Chondrocyte (in vitro differentiated cells): ENCODE measurements around the gene ATP2B2. TPM values are rescaled to one million over a fixed set of nuclear protein-coding genes. Genes with fewer than 3 reads are reported as not detected.

Source experiments
- DNase-seq: peaks from one replicate; pipeline ENCODE4 v3.0.0; 2021; ENCODE audit warnings: mixed read lengths, low spot score
- H3K27ac Mint-ChIP-seq: one replicate; pipeline ENCODE4 v1.8.0; 2021; ENCODE audit warnings: mild to moderate bottlenecking, moderate library complexity, mixed read lengths; ENCODE audit not compliant: unreplicated experiment
- H3K27me3 Mint-ChIP-seq: 2 replicates; pipeline ENCODE4 v1.8.0; 2021; ENCODE audit warnings: low read depth, mixed read lengths
- H3K36me3 Mint-ChIP-seq: 2 replicates; pipeline ENCODE4 v1.8.0; 2021; ENCODE audit warnings: low read depth, mixed read lengths
- H3K4me1 Mint-ChIP-seq: 2 replicates; pipeline ENCODE4 v1.8.0; 2021; ENCODE audit warnings: low read depth, mild to moderate bottlenecking, mixed read lengths
- H3K4me3 Mint-ChIP-seq: one replicate; pipeline ENCODE4 v1.8.0; 2021; ENCODE audit warnings: mild to moderate bottlenecking, moderate library complexity, mixed read lengths; ENCODE audit not compliant: unreplicated experiment
- H3K9me3 Mint-ChIP-seq: 2 replicates; pipeline ENCODE4 v1.8.0; 2021; ENCODE audit warnings: low read depth, mixed read lengths
- total RNA-seq: library from RNA; stranded (reverse); gene quantifications from 3 replicates; pipeline ENCODE4 v1.2.1, GENCODE V29; 2021
- TF ChIP-seq, protein P1 (sequence below): fragments of 200-600 bp; sonication (generic); IDR thresholded peaks from 2 replicates; pipeline ENCODE4 v1.5.0; 2021; ENCODE audit warnings: antibody characterized with exemption, mild to moderate bottlenecking, moderate library complexity

The ATP2B2 gene
- total RNA-seq, 1 donor from 2014 or later = 0.25 TPM

DNA sequence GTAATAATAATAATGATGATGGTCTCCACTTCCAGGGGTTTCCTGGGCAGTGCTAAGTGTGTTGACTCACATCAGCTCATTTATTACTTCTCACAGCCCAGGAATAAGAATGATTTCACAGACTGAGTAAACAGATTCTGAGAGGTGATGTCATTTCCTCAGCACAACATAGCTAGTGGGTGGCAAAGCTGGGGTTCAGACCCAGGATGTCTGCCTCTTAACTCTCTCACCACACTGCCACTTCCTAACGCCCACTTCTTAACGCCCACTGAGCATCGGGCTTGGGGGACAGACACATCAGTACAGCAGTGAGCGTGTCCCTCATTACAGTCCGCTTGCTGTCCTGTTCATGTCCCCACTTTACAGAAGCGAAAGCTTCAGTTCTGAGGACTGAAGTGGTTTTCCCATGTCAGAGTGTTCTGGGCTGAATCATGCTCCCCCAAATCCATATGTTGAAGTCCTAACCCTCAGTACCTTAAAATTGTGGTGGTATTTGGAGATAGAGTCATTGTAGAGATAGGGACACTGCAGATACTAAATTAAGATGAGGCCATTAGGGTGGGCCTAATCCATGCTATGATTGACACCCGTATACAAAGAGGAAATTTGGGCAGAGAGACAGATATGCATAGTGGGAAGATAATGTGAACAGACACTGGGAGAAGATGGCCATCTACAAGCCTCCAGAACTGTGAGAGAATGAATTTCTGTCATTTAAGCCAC, 68.0 kb downstream of the ATP2B2 start:
- Mint-ChIP-seq H3K27me3 (no peaks in the 10 kb centered on the region), H3K36me3 (no peaks in the 10 kb centered on the region), H3K4me1 (peaks cover 45% of the 10 kb centered on the region), H3K9me3 (no peaks in the 10 kb centered on the region), H3K27ac (peak overlapping the region; percentile 86), H3K4me3 (no peak overlapping the region)
- TF ChIP-seq, protein P1, sequence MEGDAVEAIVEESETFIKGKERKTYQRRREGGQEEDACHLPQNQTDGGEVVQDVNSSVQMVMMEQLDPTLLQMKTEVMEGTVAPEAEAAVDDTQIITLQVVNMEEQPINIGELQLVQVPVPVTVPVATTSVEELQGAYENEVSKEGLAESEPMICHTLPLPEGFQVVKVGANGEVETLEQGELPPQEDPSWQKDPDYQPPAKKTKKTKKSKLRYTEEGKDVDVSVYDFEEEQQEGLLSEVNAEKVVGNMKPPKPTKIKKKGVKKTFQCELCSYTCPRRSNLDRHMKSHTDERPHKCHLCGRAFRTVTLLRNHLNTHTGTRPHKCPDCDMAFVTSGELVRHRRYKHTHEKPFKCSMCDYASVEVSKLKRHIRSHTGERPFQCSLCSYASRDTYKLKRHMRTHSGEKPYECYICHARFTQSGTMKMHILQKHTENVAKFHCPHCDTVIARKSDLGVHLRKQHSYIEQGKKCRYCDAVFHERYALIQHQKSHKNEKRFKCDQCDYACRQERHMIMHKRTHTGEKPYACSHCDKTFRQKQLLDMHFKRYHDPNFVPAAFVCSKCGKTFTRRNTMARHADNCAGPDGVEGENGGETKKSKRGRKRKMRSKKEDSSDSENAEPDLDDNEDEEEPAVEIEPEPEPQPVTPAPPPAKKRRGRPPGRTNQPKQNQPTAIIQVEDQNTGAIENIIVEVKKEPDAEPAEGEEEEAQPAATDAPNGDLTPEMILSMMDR = no peak
- DNase-seq = no peak

DNA sequence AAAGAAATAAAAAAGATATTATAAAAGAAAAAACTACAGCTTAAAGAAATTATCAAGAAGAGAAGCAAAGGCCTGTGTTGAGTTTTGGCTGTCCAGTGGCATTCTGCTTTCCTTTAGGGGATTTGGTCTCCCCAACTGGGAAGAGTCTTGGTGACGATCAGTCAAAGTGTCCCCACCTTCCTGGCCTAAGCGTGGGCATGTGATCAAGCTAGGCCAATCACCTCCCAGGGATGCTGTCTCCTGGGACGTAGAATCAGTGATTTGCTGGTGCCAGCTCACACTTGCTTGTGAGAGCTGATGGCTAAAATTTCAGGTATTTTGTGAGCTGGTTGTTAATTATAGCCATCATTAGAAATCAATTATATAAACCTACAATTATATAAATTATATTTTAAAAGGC, 69.5 kb downstream of the ATP2B2 start:
- no peaks in the 10 kb centered on the region for H3K27me3 Mint-ChIP-seq
- no peaks in the 10 kb centered on the region for H3K9me3 Mint-ChIP-seq
- no peak overlapping the region for H3K4me3 Mint-ChIP-seq
- no peak for DNase-seq
- peaks cover 45% of the 10 kb centered on the region for H3K4me1 Mint-ChIP-seq
- no peak overlapping the region for H3K27ac Mint-ChIP-seq
- TF ChIP-seq, protein P1 = no peak
- H3K36me3 Mint-ChIP-seq = no peaks in the 10 kb centered on the region

DNA sequence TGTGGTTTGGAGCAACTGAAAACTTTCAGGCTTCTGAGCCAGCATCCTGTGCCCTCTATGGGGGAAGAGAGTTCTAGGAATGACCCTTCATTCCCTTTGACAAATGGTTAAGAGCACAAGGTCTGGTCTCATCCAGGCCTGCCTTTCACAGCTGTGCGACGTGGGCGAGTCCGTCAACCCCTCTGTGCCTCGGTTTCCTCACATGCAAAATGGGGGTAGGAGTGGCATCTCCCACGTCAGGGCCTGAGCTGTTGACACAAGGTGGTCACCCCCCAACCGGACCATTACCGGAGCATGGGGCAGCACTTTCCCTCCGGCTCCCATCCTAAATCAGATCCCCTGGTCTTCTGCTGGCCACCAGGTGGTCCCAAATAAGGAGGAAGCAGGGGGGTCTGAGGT, 70.4 kb downstream of the ATP2B2 start:
- DNase-seq = peak; percentile 56
- no peaks in the 10 kb centered on the region for H3K9me3 Mint-ChIP-seq
- TF ChIP-seq, protein P1 = no peak
- no peaks in the 10 kb centered on the region for H3K36me3 Mint-ChIP-seq
- no peak overlapping the region for H3K27ac Mint-ChIP-seq
- no peaks in the 10 kb centered on the region for H3K27me3 Mint-ChIP-seq
- peaks cover 43% of the 10 kb centered on the region for H3K4me1 Mint-ChIP-seq
- H3K4me3 Mint-ChIP-seq = no peak overlapping the region

DNA sequence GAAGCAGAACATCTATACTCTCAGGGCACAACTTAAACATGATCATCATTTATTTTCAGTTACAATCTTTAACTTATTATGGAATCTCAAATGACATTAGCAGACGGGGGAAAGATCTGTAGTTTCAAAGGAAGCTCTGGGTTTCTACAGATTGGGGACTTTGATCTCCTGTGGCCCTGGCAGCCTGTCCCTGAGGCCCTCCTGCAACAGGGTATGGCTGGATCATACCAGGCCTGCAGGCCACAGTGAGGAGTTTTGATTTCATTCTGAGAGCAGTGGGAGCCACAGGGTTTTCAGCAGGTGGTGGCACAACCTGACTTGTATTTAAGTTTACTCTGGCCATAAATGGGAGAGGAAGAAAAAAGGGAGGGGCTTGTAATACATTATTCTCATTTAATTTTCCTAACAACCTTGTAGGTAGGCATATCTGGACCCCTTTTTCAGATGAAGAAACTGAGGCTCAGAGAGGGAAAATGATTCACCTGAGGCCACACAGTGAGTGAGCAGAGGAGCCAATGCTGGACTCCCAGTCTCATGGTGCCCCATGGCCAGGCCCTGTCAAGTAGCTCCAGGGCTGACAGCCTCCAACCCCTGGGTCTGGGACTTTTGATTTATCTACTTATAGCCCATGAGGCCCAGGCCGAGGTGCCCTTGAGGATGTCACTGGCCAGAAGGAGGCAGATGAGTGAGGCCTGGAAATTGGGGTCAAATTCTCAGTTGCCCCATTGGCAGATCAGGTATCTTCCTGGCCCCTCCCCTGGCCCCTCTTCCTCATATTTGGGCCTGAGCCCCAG, 71.0 kb downstream of the ATP2B2 start:
- Mint-ChIP-seq H3K4me3 (no peak overlapping the region), H3K27me3 (no peaks in the 10 kb centered on the region), H3K4me1 (peaks cover 43% of the 10 kb centered on the region), H3K36me3 (no peaks in the 10 kb centered on the region), H3K27ac (no peak overlapping the region), H3K9me3 (no peaks in the 10 kb centered on the region)
- DNase-seq = peak; percentile 52
- TF ChIP-seq, protein P1 = no peak

DNA sequence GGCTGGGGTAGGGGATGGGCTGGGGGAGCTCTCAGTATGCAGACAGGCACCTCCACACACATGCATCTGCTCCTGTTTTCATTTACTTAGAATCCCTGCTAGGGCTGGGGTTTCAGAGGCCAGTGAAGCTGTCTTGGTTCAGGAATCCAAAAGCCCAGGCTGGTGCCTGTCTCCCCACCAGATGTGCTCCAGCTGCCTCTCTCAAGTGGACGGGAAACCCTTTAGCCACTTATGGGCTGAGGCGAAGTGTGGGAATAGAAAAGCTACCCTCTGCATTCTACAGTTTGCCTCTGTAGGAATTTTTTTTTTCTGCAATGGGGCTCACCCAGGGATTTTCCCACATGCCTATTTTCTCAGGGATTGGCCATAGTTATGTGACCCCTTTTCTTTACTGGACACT, 72.5 kb downstream of the ATP2B2 start:
- H3K9me3 Mint-ChIP-seq = no peaks in the 10 kb centered on the region
- H3K36me3 Mint-ChIP-seq = no peaks in the 10 kb centered on the region
- TF ChIP-seq, protein P1 = no peak
- H3K27ac Mint-ChIP-seq = no peak overlapping the region
- H3K27me3 Mint-ChIP-seq = peaks cover 5% of the 10 kb centered on the region
- no peak overlapping the region for H3K4me3 Mint-ChIP-seq
- DNase-seq = no peak
- peaks cover 29% of the 10 kb centered on the region for H3K4me1 Mint-ChIP-seq
